GM12878 (cell line): Measurements from ENCODE around the gene KRTAP19-3. TPM values are rescaled to one million over a fixed set of nuclear protein-coding genes. Genes with fewer than 3 reads are reported as not detected.

Experiments used
- ATAC-seq: fragments of 200-7000 bp; cut with Tn5 transposase; 3 replicates; pipeline ENCODE4 v1.9.1; 2020; ENCODE audit warnings: mild to moderate bottlenecking, moderate library complexity
- BruUV-seq: library from RNA; stranded (reverse); fragments of 400-500 nt; replicated peaks from 2 replicates; lab custom pipeline; 2021; lab: Mats Ljungman, UMichigan
- CTCF ChIA-PET: fragments of 300-600 bp; sonication (Branson Sonifier 250); formaldehyde crosslinking; extraction: SDS; loops from one replicate; lab custom pipeline; 2021; ENCODE audit warnings: inconsistent platforms; lab: Yijun Ruan, JAX
- POLR2A ChIA-PET: fragments of 350-600 bp; formaldehyde crosslinking; extraction: SDS; loops from one replicate; lab custom pipeline; 2021; ENCODE audit warnings: inconsistent platforms; lab: Charles Lee
- RAD21 ChIA-PET: fragments of 300-600 bp; sonication (Branson Sonifier 250); formaldehyde crosslinking; loops from one replicate; lab custom pipeline; 2023; ENCODE audit warnings: antibody characterized with exemption; ENCODE audit not compliant: unreplicated experiment; lab: Charles Lee
- SMC1A ChIA-PET: fragments of 300-600 bp; sonication (Branson Sonifier 250); formaldehyde crosslinking; loops from one replicate; lab custom pipeline; 2023; ENCODE audit not compliant: unreplicated experiment, uncharacterized antibody; lab: Charles Lee
- DNase-seq: peaks from one replicate; pipeline ENCODE4 v3.0.0-alpha.2; 2011; ENCODE audit warnings: low read depth, low spot score
- FAIRE-seq: peaks from 3 replicates; lab custom pipeline; 2011; peaks lifted over from hg19 to GRCh38; lab: Jason Lieb, UNC
- H2AFZ ChIP-seq: 2 replicates; pipeline ENCODE4 v1.6.0; 2011; ENCODE audit warnings: low read depth, low read length, control low read depth; ENCODE audit not compliant: control insufficient read depth
- H3K27ac ChIP-seq: 2 replicates; pipeline ENCODE4 v1.5.1; 2011; ENCODE audit warnings: control low read depth; ENCODE audit not compliant: control insufficient read depth, insufficient read depth
- H3K27me3 ChIP-seq, 2 experiments: replicated peaks in 1 of 2; 2 replicates each; pipeline versions ENCODE4 v1.6.0 to v1.6.1; 2011; ENCODE audit warnings: low read length in 1 of 2; ENCODE audit not compliant: control insufficient read depth in 2 of 2, insufficient read depth in 2 of 2
- H3K36me3 ChIP-seq, 2 experiments: 2 replicates each; pipeline ENCODE4 v1.5.1; 2011; ENCODE audit warnings: low read length in 1 of 2; ENCODE audit not compliant: control insufficient read depth in 2 of 2, insufficient read depth in 2 of 2
- H3K4me1 ChIP-seq: 2 replicates; pipeline ENCODE4 v1.6.1; 2011; ENCODE audit warnings: mild to moderate bottlenecking, low read length, moderate library complexity, mixed read lengths; ENCODE audit not compliant: control insufficient read depth, insufficient read depth
- H3K4me2 ChIP-seq: 2 replicates; pipeline ENCODE4 v1.6.0; 2011; ENCODE audit warnings: control low read depth; ENCODE audit not compliant: control insufficient read depth, insufficient read depth
- H3K4me3 ChIP-seq: fragments of 200-600 bp; sonication (generic); 2 replicates; pipeline ENCODE4 v1.5.1; 2016
- H3K79me2 ChIP-seq: 2 replicates; pipeline ENCODE4 v1.6.0; 2011; ENCODE audit warnings: low read length; ENCODE audit not compliant: control insufficient read depth, insufficient read depth
- H3K9ac ChIP-seq: 2 replicates; pipeline ENCODE4 v1.8.0; 2011; ENCODE audit warnings: low read length, control low read depth, mixed read lengths; ENCODE audit not compliant: control insufficient read depth, insufficient read depth
- H3K9me3 ChIP-seq: replicated peaks from 3 replicates; pipeline ENCODE4 v1.5.1; 2011; ENCODE audit warnings: mild to moderate bottlenecking, low read length; ENCODE audit not compliant: control insufficient read depth, insufficient read depth
- H4K20me1 ChIP-seq: 2 replicates; pipeline ENCODE4 v1.6.0; 2011; ENCODE audit not compliant: control insufficient read depth, insufficient read depth
- CBX3 ChIP-seq: fragments of 200-600 bp; sonication (generic); IDR thresholded peaks from 2 replicates; pipeline ENCODE4 v1.6.1; 2016; ENCODE audit warnings: low read depth, borderline replicate concordance
- CHD4 ChIP-seq: fragments of 200-600 bp; sonication (generic); IDR thresholded peaks from 2 replicates; pipeline ENCODE4 v1.6.1; 2016; ENCODE audit warnings: mild to moderate bottlenecking
- ELK1 ChIP-seq: IDR thresholded peaks from 2 replicates; pipeline ENCODE4 v1.6.1; 2012; ENCODE audit warnings: low read depth, low read length, improper control_type of control experiment
- EP300 ChIP-seq, 2 experiments: fragments of 150-350 bp in 1 of 2; IDR thresholded peaks; 2 replicates each; pipeline ENCODE4 v1.6.1; 2011 to 2012; ENCODE audit warnings: low read depth in 2 of 2, low read length in 2 of 2, borderline replicate concordance in 1 of 2, improper control_type of control experiment in 1 of 2, inconsistent platforms in 1 of 2; ENCODE audit not compliant: control insufficient read depth in 1 of 2
- ETV6 ChIP-seq, 2 experiments: fragments of 450-650 bp in 1 of 2; IDR thresholded peaks in 1 of 2; conservative IDR thresholded peaks in 1 of 2; 2 replicates each; pipeline ENCODE4 v1.6.1; 2014; ENCODE audit warnings: antibody characterized with exemption in 1 of 2, borderline replicate concordance in 1 of 2, low read depth in 1 of 2, mild to moderate bottlenecking in 1 of 2, moderate library complexity in 1 of 2
- IRF4 ChIP-seq: IDR thresholded peaks from 2 replicates; pipeline ENCODE4 v1.6.1; 2011; ENCODE audit warnings: low read depth, low read length
- NFXL1 ChIP-seq: fragments of 450-650 bp; IDR thresholded peaks from 2 replicates; pipeline ENCODE4 v1.6.1; 2017; ENCODE audit warnings: antibody characterized with exemption, mild to moderate bottlenecking, borderline replicate concordance
- RBBP5 ChIP-seq: fragments of 200-600 bp; sonication (generic); conservative IDR thresholded peaks from 2 replicates; pipeline ENCODE4 v1.6.1; 2016
- TAF1 ChIP-seq: IDR thresholded peaks from 2 replicates; pipeline ENCODE4 v1.6.1; 2011; ENCODE audit warnings: mild to moderate bottlenecking, low read depth, low read length, borderline replicate concordance
- WRNIP1 ChIP-seq: IDR thresholded peaks from 2 replicates; pipeline ENCODE4 v1.6.1; 2011; ENCODE audit warnings: low read depth, low read length, improper control_type of control experiment, borderline replicate concordance
- ZBED1 ChIP-seq: IDR thresholded peaks from 2 replicates; pipeline ENCODE4 v1.6.1; 2016; ENCODE audit warnings: borderline replicate concordance
- WGBS: methylation state at CpG from one replicate; pipeline ENCODE4 v1.1.6; 2016; ENCODE audit warnings: low lambda C conversion rate; ENCODE audit not compliant: insufficient replicate concordance, insufficient coverage; ENCODE audit errors: missing lambda C conversion rate; 5-methylcytosine and 5-hydroxymethylcytosine counted together
- in situ Hi-C: fragments of 300-500 bp; cut with MboI; formaldehyde crosslinking; loops from 9 replicates; pipeline ENCODE4 v1.14.3; 2018; ENCODE audit warnings: mixed read lengths
- intact Hi-C: fragments of 100-400 bp; cut with micrococcal nuclease; formaldehyde crosslinking; loops from one replicate; pipeline ENCODE4 v1.14.2; 2022; ENCODE audit not compliant: unreplicated experiment
- polyA plus RNA-seq, 11 experiments: library from polyadenylated mRNA; depleted of rRNA in 4 of 11; unstranded in 6 of 11; stranded (reverse) in 5 of 11; fragments of >200 nt; fragmentation: Nextera tagmentation in 4 of 11; fragmentation: Illumina TruSeq in 1 of 11; extraction: Ambion mirVana in 4 of 11; extraction: Trizol in 1 of 11; gene quantifications; 1 replicate in 1 of 11; 2 replicates in 10 of 11; pipeline versions ENCODE4 v1.2.1 to v1.2.3, GENCODE V29; 2011 to 2016; ENCODE audit warnings: inconsistent platforms in 2 of 11, missing spikeins in 2 of 11, low read depth in 1 of 11
- total RNA-seq, 4 experiments: library from RNA; depleted of rRNA in 3 of 4; stranded (reverse); fragments of >200 nt in 3 of 4; fragmentation: Illumina TruSeq in 1 of 4; extraction: Trizol in 1 of 4; gene quantifications; 2 replicates each; pipeline versions ENCODE4 v1.2.1 to v1.2.3, GENCODE V29; 2013 to 2021
- TF ChIP-seq, protein P1 (sequence below): fragments of 450-650 bp; formaldehyde crosslinking; IDR thresholded peaks from 2 replicates; pipeline ENCODE4 v1.4.0; 2020; ENCODE audit warnings: mild to moderate bottlenecking, moderate library complexity
- TF ChIP-seq, protein P2 (sequence below): IDR thresholded peaks from 2 replicates; pipeline ENCODE4 v1.6.1; 2011; ENCODE audit warnings: borderline replicate concordance, low read depth, mild to moderate bottlenecking, moderate library complexity, mixed read lengths, low read length; ENCODE audit not compliant: insufficient read depth; ENCODE audit errors: extremely low read length
- TF ChIP-seq, protein P3 (sequence below): IDR thresholded peaks from 2 replicates; pipeline ENCODE4 v1.6.1; 2011; ENCODE audit warnings: low read depth, low read length, improper control_type of control experiment, borderline replicate concordance

KRTAP19-3 gene
- total and polyA plus RNA-seq, 10 of the 15 experiments (the other 5 are each of a cell fraction or from before 2014, with no cell fraction given), result not detected

DNA sequence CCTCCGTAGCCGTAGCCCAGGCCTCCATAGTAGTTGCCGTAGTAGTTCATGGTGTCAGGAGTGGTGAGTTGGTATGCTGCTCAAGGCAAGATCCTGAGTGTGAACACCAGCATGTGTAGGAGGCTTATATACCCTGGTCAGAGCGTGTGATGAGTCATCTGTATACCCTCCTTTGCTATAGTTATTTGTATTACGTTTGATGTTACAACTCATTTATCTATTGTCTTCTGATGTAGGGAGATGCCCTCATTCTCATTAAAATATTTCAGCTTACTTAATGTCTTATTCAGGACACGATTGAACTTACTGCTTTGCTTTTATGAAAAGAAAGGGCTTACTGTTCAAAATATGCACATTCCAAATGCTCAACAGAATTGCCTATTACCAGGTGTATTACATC, 10.2 kb upstream of the KRTAP19-3 start, which contains the start of gene KRTAP19-5 (continued):
- TF ChIP-seq, protein P1, sequence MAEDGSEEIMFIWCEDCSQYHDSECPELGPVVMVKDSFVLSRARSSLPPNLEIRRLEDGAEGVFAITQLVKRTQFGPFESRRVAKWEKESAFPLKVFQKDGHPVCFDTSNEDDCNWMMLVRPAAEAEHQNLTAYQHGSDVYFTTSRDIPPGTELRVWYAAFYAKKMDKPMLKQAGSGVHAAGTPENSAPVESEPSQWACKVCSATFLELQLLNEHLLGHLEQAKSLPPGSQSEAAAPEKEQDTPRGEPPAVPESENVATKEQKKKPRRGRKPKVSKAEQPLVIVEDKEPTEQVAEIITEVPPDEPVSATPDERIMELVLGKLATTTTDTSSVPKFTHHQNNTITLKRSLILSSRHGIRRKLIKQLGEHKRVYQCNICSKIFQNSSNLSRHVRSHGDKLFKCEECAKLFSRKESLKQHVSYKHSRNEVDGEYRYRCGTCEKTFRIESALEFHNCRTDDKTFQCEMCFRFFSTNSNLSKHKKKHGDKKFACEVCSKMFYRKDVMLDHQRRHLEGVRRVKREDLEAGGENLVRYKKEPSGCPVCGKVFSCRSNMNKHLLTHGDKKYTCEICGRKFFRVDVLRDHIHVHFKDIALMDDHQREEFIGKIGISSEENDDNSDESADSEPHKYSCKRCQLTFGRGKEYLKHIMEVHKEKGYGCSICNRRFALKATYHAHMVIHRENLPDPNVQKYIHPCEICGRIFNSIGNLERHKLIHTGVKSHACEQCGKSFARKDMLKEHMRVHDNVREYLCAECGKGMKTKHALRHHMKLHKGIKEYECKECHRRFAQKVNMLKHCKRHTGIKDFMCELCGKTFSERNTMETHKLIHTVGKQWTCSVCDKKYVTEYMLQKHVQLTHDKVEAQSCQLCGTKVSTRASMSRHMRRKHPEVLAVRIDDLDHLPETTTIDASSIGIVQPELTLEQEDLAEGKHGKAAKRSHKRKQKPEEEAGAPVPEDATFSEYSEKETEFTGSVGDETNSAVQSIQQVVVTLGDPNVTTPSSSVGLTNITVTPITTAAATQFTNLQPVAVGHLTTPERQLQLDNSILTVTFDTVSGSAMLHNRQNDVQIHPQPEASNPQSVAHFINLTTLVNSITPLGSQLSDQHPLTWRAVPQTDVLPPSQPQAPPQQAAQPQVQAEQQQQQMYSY, result no peak
- no peak for TF ChIP-seq WRNIP1
- TF ChIP-seq, protein P2, sequence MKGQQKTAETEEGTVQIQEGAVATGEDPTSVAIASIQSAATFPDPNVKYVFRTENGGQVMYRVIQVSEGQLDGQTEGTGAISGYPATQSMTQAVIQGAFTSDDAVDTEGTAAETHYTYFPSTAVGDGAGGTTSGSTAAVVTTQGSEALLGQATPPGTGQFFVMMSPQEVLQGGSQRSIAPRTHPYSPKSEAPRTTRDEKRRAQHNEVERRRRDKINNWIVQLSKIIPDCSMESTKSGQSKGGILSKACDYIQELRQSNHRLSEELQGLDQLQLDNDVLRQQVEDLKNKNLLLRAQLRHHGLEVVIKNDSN, result no peak
- TF ChIP-seq, protein P3, sequence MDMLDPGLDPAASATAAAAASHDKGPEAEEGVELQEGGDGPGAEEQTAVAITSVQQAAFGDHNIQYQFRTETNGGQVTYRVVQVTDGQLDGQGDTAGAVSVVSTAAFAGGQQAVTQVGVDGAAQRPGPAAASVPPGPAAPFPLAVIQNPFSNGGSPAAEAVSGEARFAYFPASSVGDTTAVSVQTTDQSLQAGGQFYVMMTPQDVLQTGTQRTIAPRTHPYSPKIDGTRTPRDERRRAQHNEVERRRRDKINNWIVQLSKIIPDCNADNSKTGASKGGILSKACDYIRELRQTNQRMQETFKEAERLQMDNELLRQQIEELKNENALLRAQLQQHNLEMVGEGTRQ, result no peak

DNA sequence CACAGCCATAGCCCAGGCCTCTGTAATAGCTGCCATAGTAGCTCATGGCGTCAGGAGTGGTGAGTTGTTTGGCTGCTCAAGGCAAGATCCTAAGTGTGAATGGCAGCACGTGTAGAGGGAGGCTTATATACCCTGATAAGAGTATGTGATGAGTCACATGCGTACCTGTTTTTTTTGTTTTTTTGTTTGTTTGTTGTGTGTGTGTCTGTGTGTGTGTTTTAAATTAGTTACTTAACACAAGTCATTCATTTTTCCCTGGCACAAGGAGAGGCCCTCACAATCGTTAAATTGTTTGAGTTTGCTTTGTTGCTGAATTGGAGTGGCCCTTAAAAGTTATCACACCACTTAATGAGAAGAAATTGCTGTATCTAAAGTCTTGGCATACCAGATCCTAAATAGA, 5.3 kb upstream of the KRTAP19-3 start, which contains the start of gene KRTAP19-4:
Gene KRTAP19-4, minus strand, starts transcription at position 101 of the 400 bp plus-strand sequence. Its CDS starts 55 bp downstream, at position 46.
- H3K4me2 ChIP-seq, result no peak within 1 kb of the TSS
- CTCF ChIA-PET, result interaction anchor here (0.5 to 1.7 kb wide), 2 partner anchors 9 to 925 kb away, joined by 3 read pairs; no protein-coding TSS in a partner anchor
- H3K4me3 ChIP-seq, result no peak within 1 kb of the TSS
- POLR2A ChIA-PET, result no interaction called here
- in situ Hi-C loops (no loop called here), intact Hi-C loops (no loop called here)
- no peaks in the 10 kb centered on the region for H3K27me3 ChIP-seq
- no peak within 1 kb of the TSS for H2AFZ ChIP-seq
- RAD21 ChIA-PET, result no interaction called here
- no TSS peak for BruUV-seq
- H3K36me3 ChIP-seq, result no peaks in the 10 kb centered on the region
- SMC1A ChIA-PET, result interaction anchor here (1.1 kb wide), 1 partner anchor 25 kb away, joined by 4 read pairs; no protein-coding TSS in a partner anchor
- WGBS, result 12% methylated on average over 4 of the region's 4 CpGs
- DNase-seq, result no peak
- H3K79me2 ChIP-seq, result no peaks in the 10 kb centered on the region
- no peak within 1 kb of the TSS for H3K27ac ChIP-seq
- no peaks in the 10 kb centered on the region for H3K9me3 ChIP-seq
- H3K4me1 ChIP-seq, result no peaks in the 10 kb centered on the region
- FAIRE-seq, result no peak
- H3K9ac ChIP-seq, result no peak within 1 kb of the TSS
- no peaks in the 10 kb centered on the region for H4K20me1 ChIP-seq
- ATAC-seq, result no peak
- TF ChIP-seq RBBP5, result no peak
- TF ChIP-seq CHD4, result no peak
- no peak for TF ChIP-seq IRF4
- no peak for TF ChIP-seq EP300 (IDR thresholded peaks at IDR 0.05; ENCODE audit: borderline replicate concordance in 1 of 2, control insufficient read depth in 1 of 2, low read depth in 2 of 2, low read length in 2 of 2)
- TF ChIP-seq NFXL1, result no peak
- TF ChIP-seq ETV6 (conservative IDR thresholded peaks at IDR 0.05 in 1 of 2, IDR thresholded peaks at IDR 0.05 in 1 of 2; ENCODE audit: borderline replicate concordance in 1 of 2, low read depth in 1 of 2), result no peak
- TF ChIP-seq, protein P2, result no peak
- TF ChIP-seq CBX3, result no peak
- TF ChIP-seq TAF1, result no peak
- no peak for TF ChIP-seq ELK1
- no peak for TF ChIP-seq ZBED1
